HepG2 (cell line): ENCODE measurements around the gene ENO1. TPM values are rescaled to one million over a fixed set of nuclear protein-coding genes. Genes with fewer than 3 reads are reported as not detected.

Experiments used
- AKAP8 ChIP-seq: sonication (generic); formaldehyde crosslinking; IDR thresholded peaks from 2 replicates; pipeline ENCODE4 v1.5.1; 2020; ENCODE audit warnings: mild to moderate bottlenecking, missing genetic modification reagents
- ASH2L ChIP-seq: fragments of 300-600, 200-600 bp; sonication (generic); IDR thresholded peaks from 2 replicates; pipeline ENCODE4 v1.7.0; 2017; ENCODE audit warnings: low read depth, mild to moderate bottlenecking, moderate library complexity, mixed read lengths, low read length; ENCODE audit not compliant: insufficient read length
- BHLHE40 ChIP-seq: IDR thresholded peaks from 2 replicates; pipeline ENCODE4 v1.6.1; 2011; ENCODE audit warnings: low read length, improper control_type of control experiment
- BRCA1 ChIP-seq: sonication (generic); formaldehyde crosslinking; IDR thresholded peaks from 2 replicates; pipeline ENCODE4 v1.4.0; 2020; ENCODE audit warnings: missing genetic modification reagents
- DNMT3B ChIP-seq: conservative IDR thresholded peaks from 2 replicates; pipeline ENCODE4 v1.6.1; 2016; ENCODE audit warnings: missing biosample characterization, control low read depth
- ERF ChIP-seq: IDR thresholded peaks from 2 replicates; pipeline ENCODE4 v1.6.1; 2018; ENCODE audit warnings: missing biosample characterization, missing genetic modification reagents
- ETV6 ChIP-seq: sonication (generic); formaldehyde crosslinking; conservative IDR thresholded peaks from 2 replicates; pipeline ENCODE4 v1.4.0; 2020; ENCODE audit warnings: missing genetic modification reagents
- HNRNPUL1 ChIP-seq: fragments of 200-400 bp; formaldehyde crosslinking; IDR thresholded peaks from 2 replicates; pipeline ENCODE4 v1.6.1; 2017; ENCODE audit warnings: low read depth, mild to moderate bottlenecking, low read length, moderate library complexity
- KAT2B ChIP-seq: fragments of 150-350 bp; IDR thresholded peaks from 2 replicates; pipeline ENCODE4 v1.6.1; 2014; ENCODE audit warnings: low read depth, low read length, borderline replicate concordance
- NFIC ChIP-seq: IDR thresholded peaks from 2 replicates; pipeline ENCODE4 v1.6.1; 2012; ENCODE audit warnings: mild to moderate bottlenecking, low read length, inconsistent platforms
- PHF5A ChIP-seq: IDR thresholded peaks from one replicate; pipeline ENCODE4 v1.6.1; 2018; ENCODE audit warnings: low read depth, missing genetic modification reagents; ENCODE audit not compliant: unreplicated experiment
- PRPF4 ChIP-seq: fragments of 200-400 bp; formaldehyde crosslinking; IDR thresholded peaks from 2 replicates; pipeline ENCODE4 v1.6.1; 2016; ENCODE audit warnings: low read length, low read depth; ENCODE audit not compliant: poor library complexity, severe bottlenecking
- RXRA ChIP-seq: sonication (generic); formaldehyde crosslinking; IDR thresholded peaks from 2 replicates; pipeline ENCODE4 v1.5.1; 2020; ENCODE audit warnings: missing genetic modification reagents
- SIX4 ChIP-seq: sonication (generic); formaldehyde crosslinking; IDR thresholded peaks from 2 replicates; pipeline ENCODE4 v1.4.0; 2020; ENCODE audit warnings: missing genetic modification reagents
- SSRP1 ChIP-seq: IDR thresholded peaks from 2 replicates; pipeline ENCODE4 v1.6.1; 2016; ENCODE audit warnings: control low read depth
- ZNF10 ChIP-seq: sonication (generic); formaldehyde crosslinking; IDR thresholded peaks from 2 replicates; pipeline ENCODE4 v1.4.0; 2020; ENCODE audit warnings: mild to moderate bottlenecking, low read depth, missing genetic modification reagents, borderline replicate concordance
- ZNF274 ChIP-seq: sonication (generic); formaldehyde crosslinking; IDR thresholded peaks from 2 replicates; pipeline ENCODE4 v1.5.1; 2020; ENCODE audit warnings: mild to moderate bottlenecking, missing genetic modification reagents
- ZNF562 ChIP-seq: sonication (generic); formaldehyde crosslinking; IDR thresholded peaks from 2 replicates; pipeline ENCODE4 v1.8.0; 2022; ENCODE audit warnings: missing genetic modification reagents, borderline replicate concordance
- ZNF614 ChIP-seq: IDR thresholded peaks from 2 replicates; pipeline ENCODE4 v1.6.1; 2018; ENCODE audit warnings: missing biosample characterization, missing genetic modification reagents, inconsistent platforms, borderline replicate concordance
- polyA plus RNA-seq, 8 experiments: library from polyadenylated mRNA; depleted of rRNA in 3 of 8; stranded (reverse) in 7 of 8; unstranded in 1 of 8; fragments of >200 nt; fragmentation: Illumina TruSeq in 4 of 8; extraction: Trizol in 4 of 8; gene quantifications; 2 replicates each; pipeline versions ENCODE4 v1.2.1 to v1.2.3, GENCODE V29; 2011 to 2016; ENCODE audit warnings: low read depth in 4 of 8, missing spikeins in 1 of 8, mixed read lengths in 1 of 8; ENCODE audit not compliant: insufficient read depth in 1 of 8
- total RNA-seq, 5 experiments: library from RNA; depleted of rRNA; stranded (reverse); fragments of >200 nt; fragmentation: Illumina TruSeq; extraction: Trizol; gene quantifications; 2 replicates each; pipeline ENCODE4 v1.2.3, GENCODE V29; 2016; ENCODE audit warnings: low read depth in 1 of 5
- TF ChIP-seq, protein P1 (sequence below): sonication (generic); formaldehyde crosslinking; IDR thresholded peaks from 2 replicates; pipeline ENCODE4 v1.9.0; 2022; ENCODE audit warnings: low read depth, missing genetic modification reagents
- TF ChIP-seq, protein P2 (sequence below): sonication (generic); formaldehyde crosslinking; IDR thresholded peaks from 2 replicates; pipeline ENCODE4 v1.4.0; 2020; ENCODE audit warnings: missing genetic modification reagents, mild to moderate bottlenecking, borderline replicate concordance
- TF ChIP-seq, protein P3 (sequence below): sonication (generic); formaldehyde crosslinking; IDR thresholded peaks from 2 replicates; pipeline ENCODE4 v1.8.0; 2022; ENCODE audit warnings: low read depth, missing genetic modification reagents
- TF ChIP-seq, protein P4 (sequence below): sonication (generic); formaldehyde crosslinking; IDR thresholded peaks from 2 replicates; pipeline ENCODE4 v1.4.0; 2020; ENCODE audit warnings: missing genetic modification reagents, borderline replicate concordance

The ENO1 gene
- total and polyA plus RNA-seq, 2 of the 13 experiments (the other 11 are each of a cell fraction or from before 2014, with no cell fraction given) = 1,559 to 3,103 TPM

DNA sequence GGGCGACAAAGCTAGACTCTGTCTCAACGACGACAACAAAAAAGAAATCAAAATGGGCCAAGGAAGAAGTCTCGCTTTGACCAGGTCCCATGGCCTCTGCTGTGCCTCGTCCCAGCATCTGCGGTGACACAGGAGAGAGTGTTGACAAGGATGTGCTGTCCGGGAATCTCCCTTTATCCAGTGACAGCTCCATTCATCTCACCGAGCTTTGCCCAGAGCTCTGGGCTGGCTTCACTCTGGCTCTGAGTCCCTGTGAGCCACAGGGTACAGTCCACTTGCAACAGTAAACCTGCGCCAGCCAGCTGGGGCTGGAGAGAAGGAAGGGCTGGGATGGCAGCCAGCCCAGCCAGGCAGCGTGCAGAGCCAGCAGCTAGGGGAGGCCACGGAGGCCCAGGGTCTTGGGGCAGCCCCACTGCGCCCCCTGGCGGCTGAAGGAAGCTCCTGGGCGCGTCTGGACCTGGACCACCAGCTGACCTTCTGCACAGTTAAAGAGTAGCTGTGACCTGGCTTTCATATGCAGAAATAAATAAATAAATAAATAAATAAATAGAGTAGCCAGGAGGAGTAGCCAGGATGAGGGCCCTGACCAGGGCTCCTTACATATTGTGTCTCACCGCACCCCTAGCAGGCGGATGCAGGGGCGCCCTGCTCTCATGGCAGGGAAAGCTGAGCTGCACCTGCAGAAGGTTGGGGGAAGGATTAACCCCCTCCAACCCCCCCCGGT lies 29.7 kb downstream of the ENO1 start (continued):
- TF ChIP-seq SIX4 (no peak), ETV6 (CRISPR knock-in tag) (0 out of 2 replicates have a peak, but pooled peaks have one; percentile 22), ZNF614 (CRISPR knock-in tag) (0 out of 2 replicates have a peak, but pooled peaks have one; percentile 72), ZNF562 (no peak), BRCA1 (CRISPR knock-in tag) (no peak), ASH2L (peak; percentile 26), RXRA (peak; percentile 77), ZNF274 (no peak), SSRP1 (CRISPR knock-in tag) (no peak), DNMT3B (CRISPR knock-in tag) (no peak), BHLHE40 (no peak), PHF5A (CRISPR knock-in tag) (no peak), NFIC (no peak), PRPF4 (no peak), KAT2B (no peak), AKAP8 (CRISPR knock-in tag) (no peak), ERF (CRISPR knock-in tag) (peak; percentile 96), HNRNPUL1 (no peak), ZNF10 (CRISPR knock-in tag) (no peak)
- TF ChIP-seq, protein P1, sequence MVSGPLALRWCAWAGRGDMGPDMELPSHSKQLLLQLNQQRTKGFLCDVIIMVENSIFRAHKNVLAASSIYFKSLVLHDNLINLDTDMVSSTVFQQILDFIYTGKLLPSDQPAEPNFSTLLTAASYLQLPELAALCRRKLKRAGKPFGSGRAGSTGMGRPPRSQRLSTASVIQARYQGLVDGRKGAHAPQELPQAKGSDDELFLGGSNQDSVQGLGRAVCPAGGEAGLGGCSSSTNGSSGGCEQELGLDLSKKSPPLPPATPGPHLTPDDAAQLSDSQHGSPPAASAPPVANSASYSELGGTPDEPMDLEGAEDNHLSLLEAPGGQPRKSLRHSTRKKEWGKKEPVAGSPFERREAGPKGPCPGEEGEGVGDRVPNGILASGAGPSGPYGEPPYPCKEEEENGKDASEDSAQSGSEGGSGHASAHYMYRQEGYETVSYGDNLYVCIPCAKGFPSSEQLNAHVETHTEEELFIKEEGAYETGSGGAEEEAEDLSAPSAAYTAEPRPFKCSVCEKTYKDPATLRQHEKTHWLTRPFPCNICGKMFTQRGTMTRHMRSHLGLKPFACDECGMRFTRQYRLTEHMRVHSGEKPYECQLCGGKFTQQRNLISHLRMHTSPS (CRISPR knock-in tag) = peak; percentile 89
- TF ChIP-seq, protein P2, sequence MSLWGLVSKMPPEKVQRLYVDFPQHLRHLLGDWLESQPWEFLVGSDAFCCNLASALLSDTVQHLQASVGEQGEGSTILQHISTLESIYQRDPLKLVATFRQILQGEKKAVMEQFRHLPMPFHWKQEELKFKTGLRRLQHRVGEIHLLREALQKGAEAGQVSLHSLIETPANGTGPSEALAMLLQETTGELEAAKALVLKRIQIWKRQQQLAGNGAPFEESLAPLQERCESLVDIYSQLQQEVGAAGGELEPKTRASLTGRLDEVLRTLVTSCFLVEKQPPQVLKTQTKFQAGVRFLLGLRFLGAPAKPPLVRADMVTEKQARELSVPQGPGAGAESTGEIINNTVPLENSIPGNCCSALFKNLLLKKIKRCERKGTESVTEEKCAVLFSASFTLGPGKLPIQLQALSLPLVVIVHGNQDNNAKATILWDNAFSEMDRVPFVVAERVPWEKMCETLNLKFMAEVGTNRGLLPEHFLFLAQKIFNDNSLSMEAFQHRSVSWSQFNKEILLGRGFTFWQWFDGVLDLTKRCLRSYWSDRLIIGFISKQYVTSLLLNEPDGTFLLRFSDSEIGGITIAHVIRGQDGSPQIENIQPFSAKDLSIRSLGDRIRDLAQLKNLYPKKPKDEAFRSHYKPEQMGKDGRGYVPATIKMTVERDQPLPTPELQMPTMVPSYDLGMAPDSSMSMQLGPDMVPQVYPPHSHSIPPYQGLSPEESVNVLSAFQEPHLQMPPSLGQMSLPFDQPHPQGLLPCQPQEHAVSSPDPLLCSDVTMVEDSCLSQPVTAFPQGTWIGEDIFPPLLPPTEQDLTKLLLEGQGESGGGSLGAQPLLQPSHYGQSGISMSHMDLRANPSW (CRISPR knock-in tag) = no peak
- TF ChIP-seq, protein P3, sequence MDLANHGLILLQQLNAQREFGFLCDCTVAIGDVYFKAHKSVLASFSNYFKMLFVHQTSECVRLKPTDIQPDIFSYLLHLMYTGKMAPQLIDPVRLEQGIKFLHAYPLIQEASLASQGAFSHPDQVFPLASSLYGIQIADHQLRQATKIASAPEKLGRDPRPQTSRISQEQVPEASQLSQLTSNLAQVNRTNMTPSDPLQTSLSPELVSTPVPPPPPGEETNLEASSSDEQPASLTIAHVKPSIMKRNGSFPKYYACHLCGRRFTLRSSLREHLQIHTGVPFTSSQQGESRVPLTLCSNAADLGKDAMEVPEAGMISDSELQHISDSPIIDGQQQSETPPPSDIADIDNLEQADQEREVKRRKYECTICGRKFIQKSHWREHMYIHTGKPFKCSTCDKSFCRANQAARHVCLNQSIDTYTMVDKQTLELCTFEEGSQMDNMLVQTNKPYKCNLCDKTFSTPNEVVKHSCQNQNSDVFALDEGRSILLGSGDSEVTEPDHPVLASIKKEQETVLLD (CRISPR knock-in tag) = no peak
- TF ChIP-seq, protein P4, sequence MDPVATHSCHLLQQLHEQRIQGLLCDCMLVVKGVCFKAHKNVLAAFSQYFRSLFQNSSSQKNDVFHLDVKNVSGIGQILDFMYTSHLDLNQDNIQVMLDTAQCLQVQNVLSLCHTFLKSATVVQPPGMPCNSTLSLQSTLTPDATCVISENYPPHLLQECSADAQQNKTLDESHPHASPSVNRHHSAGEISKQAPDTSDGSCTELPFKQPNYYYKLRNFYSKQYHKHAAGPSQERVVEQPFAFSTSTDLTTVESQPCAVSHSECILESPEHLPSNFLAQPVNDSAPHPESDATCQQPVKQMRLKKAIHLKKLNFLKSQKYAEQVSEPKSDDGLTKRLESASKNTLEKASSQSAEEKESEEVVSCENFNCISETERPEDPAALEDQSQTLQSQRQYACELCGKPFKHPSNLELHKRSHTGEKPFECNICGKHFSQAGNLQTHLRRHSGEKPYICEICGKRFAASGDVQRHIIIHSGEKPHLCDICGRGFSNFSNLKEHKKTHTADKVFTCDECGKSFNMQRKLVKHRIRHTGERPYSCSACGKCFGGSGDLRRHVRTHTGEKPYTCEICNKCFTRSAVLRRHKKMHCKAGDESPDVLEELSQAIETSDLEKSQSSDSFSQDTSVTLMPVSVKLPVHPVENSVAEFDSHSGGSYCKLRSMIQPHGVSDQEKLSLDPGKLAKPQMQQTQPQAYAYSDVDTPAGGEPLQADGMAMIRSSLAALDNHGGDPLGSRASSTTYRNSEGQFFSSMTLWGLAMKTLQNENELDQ (CRISPR knock-in tag) = no peak
